HG03457 (cell line): Measurements from ENCODE around the gene PTH2.
A peak's percentile ranks its signal among the peaks of the same experiment; 100 is the strongest.
"Not testable (repeated sequence)": the region's sequence is repeated elsewhere in the genome, so short reads cannot be mapped to it uniquely, and the experiment has no call there.

Source experiments
- ATAC-seq: cut with Tn5 transposase; IDR thresholded peaks from one replicate; pipeline ENCODE4 v1.9.1; 2021; ENCODE audit warnings: moderate number of reproducible peaks; ENCODE audit not compliant: unreplicated experiment

The PTH2 gene, protein sequence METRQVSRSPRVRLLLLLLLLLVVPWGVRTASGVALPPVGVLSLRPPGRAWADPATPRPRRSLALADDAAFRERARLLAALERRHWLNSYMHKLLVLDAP

DNA sequence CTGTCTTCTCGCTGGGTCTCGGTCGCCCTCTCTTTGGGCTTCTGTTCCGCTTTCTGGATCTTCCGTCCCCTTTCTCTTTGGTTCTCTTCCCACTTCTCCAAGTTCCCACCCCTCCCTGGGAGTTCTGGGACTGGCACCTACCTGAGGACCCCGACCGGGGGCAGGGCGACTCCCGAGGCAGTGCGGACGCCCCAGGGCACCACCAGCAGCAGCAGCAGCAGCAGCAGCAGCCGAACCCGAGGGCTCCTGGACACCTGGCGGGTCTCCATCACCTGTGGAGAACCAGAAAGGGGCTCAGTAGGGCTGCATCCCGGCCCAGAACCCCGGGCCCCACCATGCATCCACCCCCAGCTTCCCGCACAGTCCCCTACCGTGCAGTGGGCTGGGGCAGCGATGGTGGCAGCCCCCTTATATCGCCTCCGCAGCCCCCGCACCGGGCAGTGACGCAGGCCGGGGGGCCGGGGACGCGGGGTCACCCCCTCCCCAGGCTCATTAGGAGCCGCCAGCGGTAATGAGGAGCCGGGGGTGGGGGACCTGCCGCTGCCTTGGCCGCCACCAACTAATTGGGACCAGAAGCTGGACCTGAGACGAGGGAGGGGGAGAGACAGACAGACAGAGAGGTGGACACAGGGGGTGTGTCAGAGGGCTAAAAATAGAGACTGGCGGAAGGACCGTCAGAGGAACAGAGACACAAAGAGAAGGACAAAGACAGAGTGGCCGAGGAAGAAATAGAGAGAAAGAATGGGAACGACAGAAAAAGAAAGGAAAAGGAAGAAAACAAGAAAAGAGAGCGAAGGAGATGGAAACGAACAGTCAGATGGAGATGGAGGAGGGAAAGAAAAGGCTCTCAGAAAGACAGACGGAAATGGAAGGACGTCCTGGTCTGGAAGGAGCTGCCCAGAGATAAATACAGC lies at the start of gene PTH2:
PTH2 (minus strand) TSS at position 371 of the 914 bp plus-strand sequence; CDS start at position 269, 102 bp downstream.
- ATAC-seq = no peak

- ATAC-seq = no peak
Measured at GRCh38 chr19:49472936-49473335, 49.7 kb upstream of the PTH2 start.

DNA sequence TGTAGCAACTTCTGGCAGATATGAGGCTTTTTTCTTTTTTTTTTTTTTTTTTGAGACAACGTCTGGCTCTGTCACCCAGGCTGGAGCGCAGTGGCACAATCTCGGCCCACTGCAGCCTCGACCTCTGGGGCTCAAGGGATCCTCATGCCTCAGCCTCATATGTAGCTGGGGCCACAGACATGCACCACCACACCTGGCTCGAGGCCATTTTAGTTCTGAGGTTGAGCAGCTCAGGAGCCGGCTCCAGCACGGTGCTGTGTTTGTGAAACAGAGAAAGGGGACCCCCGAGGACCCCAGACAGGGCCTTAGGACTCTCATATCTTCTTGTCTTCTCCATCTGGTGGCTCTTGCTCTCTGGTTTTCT lies 47.4 kb upstream of the PTH2 start:
- ATAC-seq = no peak

GRCh38 chr19:49469828-49470614 lies 46.8 kb upstream of the PTH2 start:
- peak; percentile 43 for ATAC-seq

- ATAC-seq = no peak
Measured at GRCh38 chr19:49468746-49469447, 45.7 kb upstream of the PTH2 start.

DNA sequence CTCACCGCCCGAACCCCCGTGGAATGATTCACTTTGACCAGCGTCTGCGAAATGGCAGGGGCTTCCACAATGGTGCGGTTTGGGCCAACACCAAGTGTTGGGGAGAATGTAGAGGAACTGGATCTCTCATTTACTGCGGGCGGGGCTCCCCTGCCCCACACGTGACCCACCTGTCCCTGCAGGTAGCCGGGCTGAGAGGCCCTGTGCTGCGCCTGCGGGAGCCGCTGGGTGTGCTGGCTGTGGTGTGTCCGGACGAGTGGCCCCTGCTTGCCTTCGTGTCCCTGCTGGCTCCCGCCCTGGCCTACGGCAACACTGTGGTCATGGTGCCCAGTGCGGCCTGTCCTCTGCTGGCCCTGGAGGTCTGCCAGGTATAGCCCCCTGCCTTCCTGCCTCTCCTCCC lies 45.0 kb upstream of the PTH2 start:
- ATAC-seq = no peak

GRCh38 chr19:49465371-49465770 lies 42.1 kb upstream of the PTH2 start:
- no peak for ATAC-seq

- ATAC-seq = no peak
Measured at GRCh38 chr19:49463960-49464740, 40.9 kb upstream of the PTH2 start.

DNA sequence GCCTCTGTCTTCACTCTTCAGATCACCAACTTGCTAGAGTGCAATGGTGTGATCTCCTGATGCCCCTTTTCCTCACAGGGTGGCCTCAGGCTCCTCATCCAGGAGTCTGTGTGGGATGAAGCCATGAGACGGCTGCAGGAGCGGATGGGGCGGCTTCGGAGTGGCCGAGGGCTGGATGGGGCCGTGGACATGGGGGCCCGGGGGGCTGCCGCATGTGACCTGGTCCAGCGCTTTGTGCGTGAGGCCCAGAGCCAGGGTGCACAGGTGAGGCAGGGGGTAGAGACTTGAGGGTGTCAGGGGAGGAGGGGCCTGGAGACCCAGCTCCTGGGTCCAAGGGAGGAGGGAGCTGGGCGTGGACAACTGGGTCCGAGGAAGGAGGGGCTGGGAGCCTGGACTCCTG lies 39.3 kb upstream of the PTH2 start:
- ATAC-seq = no peak

DNA sequence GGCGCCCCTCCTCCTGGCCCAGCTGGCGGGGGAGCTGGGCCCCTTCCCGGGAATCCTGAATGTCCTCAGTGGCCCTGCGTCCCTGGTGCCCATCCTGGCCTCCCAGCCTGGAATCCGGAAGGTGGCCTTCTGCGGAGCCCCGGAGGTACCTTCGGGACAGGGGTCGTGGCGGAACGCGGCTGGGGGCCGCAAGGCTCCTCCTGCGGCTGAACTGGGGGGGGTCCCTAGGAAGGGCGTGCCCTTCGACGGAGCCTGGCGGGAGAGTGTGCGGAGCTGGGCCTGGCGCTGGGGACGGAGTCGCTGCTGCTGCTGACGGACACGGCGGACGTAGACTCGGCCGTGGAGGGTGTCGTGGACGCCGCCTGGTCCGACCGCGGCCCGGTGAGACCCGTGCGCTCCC lies 38.4 kb upstream of the PTH2 start:
- ATAC-seq = no peak

DNA sequence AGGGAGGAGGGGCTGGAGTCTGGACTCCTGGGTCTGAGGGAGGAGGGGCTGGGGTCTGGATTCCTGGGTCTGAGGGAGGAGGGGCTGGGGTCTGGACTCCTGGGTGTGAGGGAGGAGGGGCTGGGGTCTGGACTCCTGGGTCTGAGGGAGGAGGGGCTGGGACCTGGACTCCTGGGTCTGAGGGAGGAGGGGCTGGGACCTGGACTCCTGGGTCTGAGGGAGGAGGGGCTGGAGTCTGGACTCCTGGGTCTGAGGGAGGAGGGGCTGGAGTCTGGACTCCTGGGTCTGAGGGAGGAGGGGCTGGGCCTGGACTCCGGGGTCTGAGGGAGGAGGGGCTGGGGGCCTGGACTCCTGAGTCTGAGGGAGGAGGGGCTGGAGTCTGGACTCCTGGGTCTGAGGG lies 37.9 kb upstream of the PTH2 start:
- not testable (repeated sequence) for ATAC-seq

DNA sequence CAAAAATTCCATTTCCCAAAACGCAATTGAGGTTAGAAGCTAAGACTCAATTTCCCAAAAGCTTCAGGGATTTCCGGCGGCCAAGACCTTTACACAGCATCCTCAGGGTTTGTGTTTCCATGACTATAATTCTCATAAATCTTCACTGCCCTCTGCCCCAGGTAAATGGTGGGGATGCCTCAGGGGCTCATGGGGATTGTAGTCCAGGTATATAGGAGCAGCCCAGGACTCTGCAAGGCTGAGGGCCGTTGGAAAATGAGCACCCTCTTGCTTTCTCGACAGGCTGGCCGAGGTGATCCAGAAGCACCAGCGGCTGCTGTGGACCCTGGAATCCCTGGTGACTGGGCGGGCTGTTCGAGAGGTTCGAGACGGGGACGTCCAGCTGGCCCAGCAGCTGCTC lies 36.1 kb upstream of the PTH2 start:
- ATAC-seq = no peak

DNA sequence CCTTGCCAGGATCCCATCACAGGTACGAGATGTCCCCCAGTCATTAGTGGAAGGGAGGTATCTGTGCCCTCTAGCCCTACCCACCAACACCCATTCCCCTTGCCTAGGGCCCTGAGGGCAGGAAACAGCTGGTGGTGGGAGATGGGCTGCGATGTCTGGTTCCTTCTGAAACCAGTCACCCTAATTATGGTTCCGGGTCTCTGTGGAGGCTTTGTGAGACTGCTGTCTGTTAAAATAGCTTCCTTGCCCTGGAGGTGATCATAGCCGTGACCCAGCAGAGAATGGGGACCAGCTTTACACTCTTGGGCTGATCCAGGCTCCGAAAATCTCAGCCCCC lies 35.3 kb upstream of the PTH2 start:
- ATAC-seq = no peak

DNA sequence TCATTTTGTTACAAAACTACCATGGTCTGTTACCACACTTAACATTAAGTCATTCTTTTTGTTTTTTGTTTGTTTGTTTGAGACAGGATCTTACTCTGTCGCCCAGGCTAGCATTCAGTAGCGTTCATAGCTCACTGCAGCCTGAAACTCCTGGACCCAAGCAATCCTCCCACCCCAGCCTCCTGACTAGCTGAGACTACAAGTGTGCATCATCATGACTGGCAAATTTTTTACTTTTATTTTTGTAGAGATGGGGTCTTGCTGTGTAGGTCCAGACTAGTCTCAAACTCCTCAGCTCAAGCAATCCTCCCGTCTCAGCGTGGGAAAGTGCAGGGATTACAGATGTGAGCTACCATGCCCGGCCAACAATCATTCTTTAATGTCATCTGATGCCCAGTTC lies 33.1 kb upstream of the PTH2 start:
- no peak for ATAC-seq

GRCh38 chr19:49455773-49456172 lies 32.5 kb upstream of the PTH2 start:
- no peak for ATAC-seq

DNA sequence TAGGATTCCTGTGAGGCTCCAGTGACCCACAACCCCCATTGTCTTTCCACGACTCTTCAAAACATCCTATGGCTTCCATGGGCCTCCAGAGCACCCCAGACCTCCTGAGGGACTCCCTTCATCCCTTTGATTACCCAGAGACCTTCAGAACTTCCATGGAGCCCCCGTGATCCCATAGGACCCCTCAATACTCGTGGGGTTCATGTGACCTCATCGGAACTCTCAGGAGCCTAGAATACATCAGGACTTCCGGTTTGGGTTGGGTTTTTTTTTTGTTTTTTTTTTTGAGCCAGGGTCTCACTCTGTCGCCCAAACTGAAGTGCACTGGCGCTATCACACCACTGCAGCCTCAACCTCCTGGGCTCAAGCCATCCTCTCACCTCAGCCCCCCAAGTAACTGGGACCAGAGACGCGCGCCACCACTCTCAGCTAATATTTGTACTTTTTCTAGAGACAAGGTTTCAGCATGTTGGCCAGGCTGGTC lies 30.6 kb upstream of the PTH2 start:
- no peak for ATAC-seq

DNA sequence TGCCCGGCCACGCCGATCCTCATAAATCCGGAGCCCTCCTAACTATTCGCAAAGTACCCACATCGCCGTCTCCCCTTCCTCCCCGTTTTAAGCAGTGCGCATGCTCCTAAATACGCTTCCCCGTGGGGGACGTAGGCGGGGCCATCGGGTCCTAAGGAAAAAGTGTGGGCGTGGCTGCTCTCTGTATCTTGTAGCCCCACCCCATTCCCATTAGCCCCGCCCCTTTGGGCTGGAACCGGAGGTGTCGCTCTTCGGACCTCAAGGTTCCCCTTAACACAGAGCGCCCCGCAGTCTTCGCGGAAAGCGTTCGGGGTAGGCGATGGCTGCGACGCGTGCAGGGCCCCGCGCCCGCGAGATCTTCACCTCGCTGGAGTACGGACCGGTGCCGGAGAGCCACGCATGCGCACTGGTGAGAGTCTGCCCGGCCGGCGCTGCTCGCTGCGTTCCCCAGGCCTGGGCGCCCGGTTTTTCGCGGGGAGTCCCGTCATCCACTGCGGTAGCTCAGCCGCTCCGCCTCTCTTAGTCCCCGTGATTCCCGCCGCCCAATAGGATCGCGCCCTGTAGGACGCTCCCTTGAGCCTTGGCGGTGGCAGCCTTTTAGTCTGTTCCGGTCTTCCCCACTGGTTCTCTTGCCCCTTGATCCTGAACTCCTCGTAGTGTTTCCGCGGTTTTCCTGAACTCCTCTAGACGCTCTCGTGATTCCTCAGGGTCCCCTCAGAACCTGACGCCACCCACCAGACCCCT lies 29.9 kb upstream of the PTH2 start, which contains the start of gene ALDH16A1:
ALDH16A1 (plus strand) TSS at position 213 of the 744 bp plus-strand sequence; CDS start at position 320, 107 bp downstream.
- peak; percentile 59 for ATAC-seq

DNA sequence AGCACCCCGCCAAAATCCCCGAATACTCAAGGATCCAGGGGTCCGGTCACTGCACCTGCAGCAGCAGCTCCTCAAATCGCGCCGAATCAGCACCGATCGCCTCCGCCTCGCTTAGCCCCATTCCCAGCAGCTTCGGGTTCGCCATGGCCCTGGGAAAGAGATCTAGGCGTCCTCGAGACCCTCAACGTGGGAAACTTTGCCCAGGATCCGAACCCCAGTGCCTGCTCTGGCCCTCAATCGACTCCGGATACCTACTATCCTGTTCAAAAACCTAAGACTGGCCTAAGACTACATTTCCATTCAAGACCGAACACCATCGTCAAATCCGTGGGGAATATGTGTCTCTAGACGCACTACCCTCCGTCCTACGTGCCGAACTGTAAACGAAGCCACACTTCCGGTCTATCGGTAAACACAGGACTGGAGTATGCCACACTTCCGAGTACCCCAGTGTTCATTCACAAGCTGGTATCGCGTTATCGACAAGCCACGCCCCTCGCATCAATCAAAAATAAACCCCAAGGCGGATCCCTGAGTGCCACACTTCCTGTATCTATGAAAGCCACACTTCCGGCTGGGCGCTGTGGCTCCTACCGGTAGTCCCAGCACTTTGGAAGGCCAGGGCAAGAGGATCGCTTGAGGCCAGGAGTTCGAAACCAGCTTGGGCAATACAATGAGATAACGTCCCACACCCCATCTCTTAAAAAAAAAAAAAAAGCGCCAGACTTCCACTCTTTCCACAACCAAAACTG lies 28.4 kb upstream of the PTH2 start, which contains the start of gene PIH1D1:
PIH1D1 (minus strand) TSS at position 385 of the 752 bp plus-strand sequence; CDS start at position 145, 240 bp downstream.
- ATAC-seq = peak; percentile 59

GRCh38 chr19:49450405-49450804 lies 27.2 kb upstream of the PTH2 start:
- no peak for ATAC-seq
